Smooth muscle cell (in vitro differentiated cells): ENCODE measurements around the gene EPHX1. TPM values are rescaled to one million over a fixed set of nuclear protein-coding genes. Genes with fewer than 3 reads are reported as not detected.
"Not testable (repeated sequence)": the region's sequence is repeated elsewhere in the genome, so short reads cannot be mapped to it uniquely, and the experiment has no call there.

Source experiments
- DNase-seq: peaks from one replicate; lab custom pipeline; 2025; ENCODE audit not compliant: unreplicated experiment; lab: John Stamatoyannopoulos, UW
- H2AFZ ChIP-seq: fragments of 200-600 bp; sonication (generic); 2 replicates; pipeline ENCODE4 v1.6.0; 2016; ENCODE audit warnings: antibody characterized with exemption, low read depth, mild to moderate bottlenecking
- H3F3A ChIP-seq: fragments of 200-600 bp; sonication (generic); 2 replicates; pipeline ENCODE4 v1.6.0; 2017; ENCODE audit warnings: antibody characterized with exemption, low read depth
- H3K27ac ChIP-seq: fragments of 200-600 bp; sonication (generic); 2 replicates; pipeline ENCODE4 v1.5.1; 2016; ENCODE audit warnings: low read depth, mild to moderate bottlenecking
- H3K27me3 ChIP-seq: fragments of 200-600 bp; sonication (generic); 2 replicates; pipeline ENCODE4 v1.6.1; 2016; ENCODE audit warnings: low read depth, mild to moderate bottlenecking
- H3K36me3 ChIP-seq: fragments of 200-600 bp; sonication (generic); 2 replicates; pipeline ENCODE4 v1.5.1; 2016; ENCODE audit warnings: low read depth
- H3K4me1 ChIP-seq: fragments of 200-600 bp; sonication (generic); 2 replicates; pipeline ENCODE4 v1.5.1; 2016; ENCODE audit warnings: low read depth
- H3K4me2 ChIP-seq: fragments of 200-600 bp; sonication (generic); 2 replicates; pipeline ENCODE4 v1.6.0; 2016; ENCODE audit warnings: mild to moderate bottlenecking
- H3K4me3 ChIP-seq: fragments of 200-600 bp; sonication (generic); 2 replicates; pipeline ENCODE4 v1.5.1; 2016; ENCODE audit warnings: mild to moderate bottlenecking
- H3K79me2 ChIP-seq: fragments of 200-600 bp; sonication (generic); 2 replicates; pipeline ENCODE4 v1.6.0; 2016; ENCODE audit warnings: low read depth, mild to moderate bottlenecking
- H3K9ac ChIP-seq: fragments of 200-600 bp; sonication (generic); 2 replicates; pipeline ENCODE4 v1.6.0; 2016; ENCODE audit warnings: low read depth
- H3K9me3 ChIP-seq: fragments of 200-600 bp; sonication (generic); replicated peaks from 2 replicates; pipeline ENCODE4 v1.5.1; 2016; ENCODE audit warnings: low read depth
- H4K20me1 ChIP-seq: fragments of 200-600 bp; sonication (generic); 2 replicates; pipeline ENCODE4 v1.6.0; 2016; ENCODE audit warnings: low read depth
- WGBS: methylation state at CpG from one replicate; pipeline ENCODE4 v1.1.7; 2016; ENCODE audit warnings: low lambda C conversion rate; 5-methylcytosine and 5-hydroxymethylcytosine counted together
- polyA plus RNA-seq: library from polyadenylated mRNA; unstranded; fragments of >200 nt; fragmentation: Nextera tagmentation; extraction: Ambion mirVana; gene quantifications from 2 replicates; pipeline ENCODE4 v1.2.1, GENCODE V29; 2016
- total RNA-seq: library from RNA; depleted of rRNA; stranded (reverse); fragments of >200 nt; gene quantifications from 2 replicates; pipeline ENCODE4 v1.2.3, GENCODE V29; 2014
- TF ChIP-seq, protein P1 (sequence below): fragments of 200-600 bp; sonication (generic); IDR thresholded peaks from 2 replicates; pipeline ENCODE4 v1.5.1; 2017; ENCODE audit warnings: borderline replicate concordance, mild to moderate bottlenecking, antibody characterized with exemption; ENCODE audit not compliant: insufficient read depth, poor library complexity, severe bottlenecking

EPHX1 gene
- total and polyA plus RNA-seq, 2 experiments from 2014 or later: 16.1 to 22.2 TPM

DNA sequence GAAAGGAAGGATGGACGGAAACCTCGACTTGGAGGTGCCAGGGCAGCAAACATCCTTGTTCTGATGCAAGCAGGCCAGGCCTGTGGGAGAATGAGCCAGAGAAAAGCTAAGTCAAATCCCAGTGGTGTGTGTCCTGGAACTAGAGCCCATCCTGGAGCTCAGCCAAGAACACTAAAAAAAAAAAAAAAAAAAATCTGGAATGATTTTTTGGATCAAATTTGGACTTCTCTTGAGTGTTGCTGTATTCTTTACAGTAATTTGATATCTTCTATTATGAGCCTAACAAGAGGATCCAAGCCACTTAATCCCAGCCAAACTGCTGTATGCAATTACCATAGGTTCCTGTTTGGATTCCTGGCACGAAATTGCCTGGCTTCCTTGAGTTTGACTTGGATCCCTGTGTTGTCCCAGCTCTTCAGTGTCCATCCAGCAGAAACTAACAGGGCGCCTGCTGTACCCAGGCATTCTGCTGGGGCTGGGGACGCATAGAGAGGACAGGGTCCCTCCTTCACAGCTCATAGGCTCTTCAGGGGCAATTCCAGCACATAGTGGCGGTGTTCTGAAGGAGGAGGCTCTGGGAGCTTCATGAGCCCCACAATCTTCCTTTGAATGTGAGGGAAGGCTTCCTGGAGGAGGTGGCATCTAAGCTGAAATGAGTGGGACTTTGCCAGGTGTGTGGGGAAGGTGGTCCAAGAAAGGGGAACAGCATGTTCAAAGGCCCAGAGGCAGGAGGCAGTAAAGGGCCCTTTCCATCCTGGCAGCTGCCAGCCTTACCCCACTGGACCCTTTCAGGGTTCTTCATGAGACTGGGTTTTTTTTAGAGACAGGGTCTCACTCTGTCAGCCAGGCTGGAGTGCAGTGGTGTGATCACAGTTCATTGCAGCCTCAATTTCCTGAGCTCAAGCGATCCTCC, 24.7 kb downstream of the EPHX1 start:
- no peaks in the 10 kb centered on the region for H3F3A ChIP-seq
- no peak for DNase-seq
- H3K4me2 ChIP-seq: no peak overlapping the region
- H3K9me3 ChIP-seq: no peaks in the 10 kb centered on the region
- TF ChIP-seq, protein P1, sequence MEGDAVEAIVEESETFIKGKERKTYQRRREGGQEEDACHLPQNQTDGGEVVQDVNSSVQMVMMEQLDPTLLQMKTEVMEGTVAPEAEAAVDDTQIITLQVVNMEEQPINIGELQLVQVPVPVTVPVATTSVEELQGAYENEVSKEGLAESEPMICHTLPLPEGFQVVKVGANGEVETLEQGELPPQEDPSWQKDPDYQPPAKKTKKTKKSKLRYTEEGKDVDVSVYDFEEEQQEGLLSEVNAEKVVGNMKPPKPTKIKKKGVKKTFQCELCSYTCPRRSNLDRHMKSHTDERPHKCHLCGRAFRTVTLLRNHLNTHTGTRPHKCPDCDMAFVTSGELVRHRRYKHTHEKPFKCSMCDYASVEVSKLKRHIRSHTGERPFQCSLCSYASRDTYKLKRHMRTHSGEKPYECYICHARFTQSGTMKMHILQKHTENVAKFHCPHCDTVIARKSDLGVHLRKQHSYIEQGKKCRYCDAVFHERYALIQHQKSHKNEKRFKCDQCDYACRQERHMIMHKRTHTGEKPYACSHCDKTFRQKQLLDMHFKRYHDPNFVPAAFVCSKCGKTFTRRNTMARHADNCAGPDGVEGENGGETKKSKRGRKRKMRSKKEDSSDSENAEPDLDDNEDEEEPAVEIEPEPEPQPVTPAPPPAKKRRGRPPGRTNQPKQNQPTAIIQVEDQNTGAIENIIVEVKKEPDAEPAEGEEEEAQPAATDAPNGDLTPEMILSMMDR: no peak
- no peak overlapping the region for H3K27ac ChIP-seq
- no peak overlapping the region for H3K4me3 ChIP-seq
- no peaks in the 10 kb centered on the region for H3K4me1 ChIP-seq
- no peaks in the 10 kb centered on the region for H3K27me3 ChIP-seq
- H3K36me3 ChIP-seq: no peaks in the 10 kb centered on the region
- no peaks in the 10 kb centered on the region for H3K79me2 ChIP-seq
- no peak overlapping the region for H2AFZ ChIP-seq
- H3K9ac ChIP-seq: no peak overlapping the region
- H4K20me1 ChIP-seq: no peaks in the 10 kb centered on the region
- 94% methylated on average over 7 of the region's 7 CpGs for WGBS

- DNase-seq: no peak
Measured at GRCh38 chr1:225835856-225836255, 25.9 kb downstream of the EPHX1 start.

DNA sequence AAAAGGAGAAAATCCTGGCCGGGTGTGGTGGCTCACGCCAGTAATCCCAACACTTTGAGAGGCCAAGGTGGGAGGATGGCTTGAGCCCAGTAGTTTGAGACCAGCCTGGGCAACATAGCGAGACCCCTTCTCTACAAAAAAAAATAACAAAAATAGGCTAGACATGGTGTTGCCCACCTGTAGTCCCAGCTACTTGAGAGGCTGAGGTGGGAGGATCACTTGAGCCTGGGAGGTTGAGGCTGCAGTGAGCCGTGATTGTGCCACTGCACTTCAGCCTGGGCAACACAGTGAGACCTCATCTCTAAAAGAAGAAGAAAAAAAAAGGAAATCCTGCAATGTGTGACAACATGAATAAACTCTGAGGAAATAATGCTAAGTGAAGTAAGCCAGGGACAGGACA, 26.4 kb downstream of the EPHX1 start:
- DNase-seq, H3K4me3 ChIP-seq, H3K9me3 ChIP-seq, H3K4me2 ChIP-seq, H3K9ac ChIP-seq, H3K79me2 ChIP-seq, H3K27me3 ChIP-seq, H4K20me1 ChIP-seq, H3K27ac ChIP-seq, H3F3A ChIP-seq, H3K4me1 ChIP-seq, H2AFZ ChIP-seq, H3K36me3 ChIP-seq: not testable (repeated sequence)
- 97% methylated on average over 4 of the region's 4 CpGs for WGBS

More at GRCh38 chr1:225835856-225836255, 25.9 kb downstream of the EPHX1 start:
- H3K79me2 ChIP-seq: no peaks in the 10 kb centered on the region
- no peak overlapping the region for H3K4me2 ChIP-seq
- H3K4me3 ChIP-seq: no peak overlapping the region
- TF ChIP-seq, protein P1: no peak
- no peaks in the 10 kb centered on the region for H3K36me3 ChIP-seq
- no peak overlapping the region for H3K27ac ChIP-seq
- H3K4me1 ChIP-seq: no peaks in the 10 kb centered on the region
- no peak overlapping the region for H3K9ac ChIP-seq
- H3F3A ChIP-seq: no peaks in the 10 kb centered on the region
- no peaks in the 10 kb centered on the region for H4K20me1 ChIP-seq
- WGBS: 94% methylated on average over 3 of the region's 3 CpGs
- no peaks in the 10 kb centered on the region for H3K27me3 ChIP-seq
- no peaks in the 10 kb centered on the region for H3K9me3 ChIP-seq
- H2AFZ ChIP-seq: no peak overlapping the region

- no peaks in the 10 kb centered on the region for H3F3A ChIP-seq
- no peak overlapping the region for H3K4me2 ChIP-seq
- H4K20me1 ChIP-seq: no peaks in the 10 kb centered on the region
- DNase-seq: no peak
- H3K4me1 ChIP-seq: no peaks in the 10 kb centered on the region
- H3K9ac ChIP-seq: no peak overlapping the region
- TF ChIP-seq, protein P1: no peak
- no peaks in the 10 kb centered on the region for H3K27me3 ChIP-seq
- no peak overlapping the region for H2AFZ ChIP-seq
- WGBS: 95% methylated on average over 14 of the region's 14 CpGs
- no peaks in the 10 kb centered on the region for H3K9me3 ChIP-seq
- H3K27ac ChIP-seq: no peak overlapping the region
- no peaks in the 10 kb centered on the region for H3K36me3 ChIP-seq
- H3K4me3 ChIP-seq: no peak overlapping the region
- no peaks in the 10 kb centered on the region for H3K79me2 ChIP-seq
Measured at GRCh38 chr1:225838793-225839192, 28.9 kb downstream of the EPHX1 start.
